NCI-H446 treated with DMSO at 0.1 percent for 48 hours (cell line): Measurements from ENCODE around the gene PNMA6A.
"Not testable (repeated sequence)": the region's sequence is repeated elsewhere in the genome, so short reads cannot be mapped to it uniquely, and the experiment has no call there.

Experiments used
- DNase-seq: peaks from one replicate; lab custom pipeline; 2025; lab: John Stamatoyannopoulos, UW

PNMA6A gene

DNA sequence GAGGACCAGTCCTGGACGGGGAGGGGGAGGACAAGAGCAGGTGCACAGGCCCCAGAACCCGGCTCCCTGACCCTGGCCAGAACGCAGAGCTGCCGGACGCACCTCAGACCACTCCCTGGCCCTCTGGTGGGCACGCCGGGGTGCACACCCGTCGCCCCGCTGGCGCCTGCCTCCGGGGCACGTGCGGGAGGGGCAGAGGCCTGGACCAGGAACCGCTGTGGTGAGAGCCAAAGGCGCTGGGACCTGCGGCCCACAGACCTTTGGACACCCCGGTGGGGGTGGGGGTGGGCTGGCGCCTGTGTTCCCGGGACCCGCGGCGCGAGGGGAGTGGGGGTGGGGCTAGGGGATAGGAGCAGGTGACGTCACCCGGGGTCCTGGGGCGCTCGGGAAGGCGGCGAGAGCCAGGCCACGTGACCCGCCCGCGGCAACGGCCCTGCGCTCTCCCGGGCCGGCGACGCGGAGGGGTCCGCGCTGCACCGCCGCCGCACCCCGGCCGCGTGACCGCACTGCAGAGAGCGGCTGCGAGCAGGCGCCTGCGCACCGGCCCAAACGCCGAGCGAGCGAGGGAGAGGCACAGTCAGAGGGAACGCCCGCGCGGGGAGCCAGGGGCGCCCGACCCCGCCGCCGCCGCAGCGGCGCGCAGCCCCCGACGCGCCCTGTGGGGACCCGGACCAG is at the start of gene PNMA6A:
Gene PNMA6A (plus strand): TSS at position 546 of the 675 bp plus-strand sequence. CDS start 609 bp downstream, outside the sequence.
- not testable (repeated sequence) for DNase-seq

DNA sequence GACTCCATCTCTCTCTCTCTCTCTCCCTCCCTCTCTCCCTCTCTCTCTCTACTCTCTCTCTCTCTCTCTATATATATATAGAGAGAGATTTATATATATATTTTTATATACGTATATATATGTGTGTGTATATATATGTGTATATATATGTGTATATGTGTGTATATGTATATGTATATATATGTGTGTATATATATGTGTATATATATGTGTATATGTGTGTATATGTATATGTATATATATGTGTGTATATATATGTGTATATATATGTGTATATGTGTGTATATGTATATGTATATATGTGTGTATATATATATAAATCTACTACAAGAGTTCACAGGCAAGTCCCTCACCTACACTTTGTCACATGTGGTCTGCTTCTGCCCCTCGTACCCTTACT is 45.8 kb upstream of the PNMA6A start:
- not testable (repeated sequence) for DNase-seq

GRCh38 chrX:153028487-153028886 is 43.8 kb upstream of the PNMA6A start:
- not testable (repeated sequence) for DNase-seq

DNA sequence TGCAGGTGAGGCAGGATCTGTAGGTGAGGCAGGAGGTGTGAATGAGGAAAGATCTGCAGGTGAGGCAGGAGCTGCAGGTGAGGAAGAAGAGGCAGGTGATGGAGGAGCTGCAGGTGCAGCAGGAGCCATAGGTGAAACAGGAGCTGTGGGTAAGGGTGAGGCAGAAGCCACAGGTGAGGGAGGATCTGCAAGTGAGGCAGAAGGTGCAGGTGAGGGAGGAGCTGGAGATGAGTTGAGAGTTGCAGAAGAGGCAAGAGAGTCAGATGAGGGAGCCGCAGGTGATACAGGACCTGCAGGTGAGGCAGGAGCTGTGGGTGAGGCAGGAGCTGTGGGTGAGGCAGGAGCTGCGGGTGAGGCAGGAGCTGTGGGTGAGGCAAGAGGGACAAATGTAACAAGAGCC is 43.1 kb upstream of the PNMA6A start:
- DNase-seq = no peak

DNA sequence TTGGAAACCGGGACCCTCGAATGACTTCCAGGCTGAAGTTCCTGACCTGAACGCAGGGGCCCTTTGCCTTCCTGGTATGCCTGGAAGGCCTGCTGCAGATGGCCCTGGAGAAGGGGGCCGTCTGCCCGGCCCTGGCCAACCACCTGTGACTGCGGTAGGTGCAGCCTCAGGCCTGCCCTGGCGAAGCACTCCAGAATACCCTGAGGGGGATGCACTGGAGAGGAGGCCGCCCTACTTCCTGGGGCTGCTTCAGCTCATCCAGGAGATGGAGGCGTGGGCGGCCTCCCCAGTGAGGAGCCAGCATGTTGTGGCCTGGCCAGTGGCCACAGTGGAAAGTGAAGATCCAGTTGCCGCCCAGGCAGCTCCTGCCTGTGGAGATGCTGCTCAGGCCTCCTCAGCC is 42.4 kb upstream of the PNMA6A start:
- DNase-seq = no peak

DNA sequence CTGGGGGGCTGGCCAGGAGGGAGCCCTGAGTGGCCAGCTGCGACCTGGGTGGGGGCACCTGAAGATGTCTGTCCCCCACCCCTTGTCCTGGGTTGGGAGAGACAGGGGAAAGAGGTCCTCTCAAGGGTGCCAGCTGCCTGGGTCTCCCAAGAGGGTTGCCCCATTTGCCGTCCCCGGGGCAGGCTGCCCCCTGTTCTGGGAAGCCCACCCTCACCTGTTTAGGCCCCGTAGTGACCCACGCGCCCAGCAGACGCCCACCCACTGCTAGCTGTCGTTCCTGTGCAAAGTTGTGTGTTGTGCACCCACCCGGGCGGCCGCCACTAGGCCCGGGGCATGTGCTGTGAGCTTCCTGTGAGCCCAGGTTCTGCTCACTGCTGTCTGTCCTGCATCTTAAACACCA is 41.5 kb upstream of the PNMA6A start:
- DNase-seq = no peak

GRCh38 chrX:153032397-153033118 is 39.7 kb upstream of the PNMA6A start:
- DNase-seq = no peak

DNA sequence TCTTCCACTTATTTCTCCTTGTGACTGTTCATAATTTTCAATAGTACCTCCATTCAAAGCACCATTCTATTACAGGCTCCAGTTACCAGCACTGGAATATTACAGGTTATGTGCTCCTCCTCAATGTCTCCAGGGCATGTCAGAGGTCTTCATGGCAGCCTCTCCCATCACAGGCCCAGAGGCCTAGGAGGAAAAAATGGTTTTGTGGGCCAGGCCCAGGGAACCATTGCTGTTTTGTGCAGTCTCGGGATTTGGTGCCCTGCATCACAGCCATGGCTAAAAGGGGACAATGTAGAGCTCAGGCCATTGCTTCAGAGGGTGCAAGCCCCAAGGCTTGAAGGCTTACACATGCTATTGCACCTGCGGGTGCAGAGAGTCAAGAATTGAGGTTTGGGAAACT is 23.2 kb upstream of the PNMA6A start:
- DNase-seq = no peak

DNA sequence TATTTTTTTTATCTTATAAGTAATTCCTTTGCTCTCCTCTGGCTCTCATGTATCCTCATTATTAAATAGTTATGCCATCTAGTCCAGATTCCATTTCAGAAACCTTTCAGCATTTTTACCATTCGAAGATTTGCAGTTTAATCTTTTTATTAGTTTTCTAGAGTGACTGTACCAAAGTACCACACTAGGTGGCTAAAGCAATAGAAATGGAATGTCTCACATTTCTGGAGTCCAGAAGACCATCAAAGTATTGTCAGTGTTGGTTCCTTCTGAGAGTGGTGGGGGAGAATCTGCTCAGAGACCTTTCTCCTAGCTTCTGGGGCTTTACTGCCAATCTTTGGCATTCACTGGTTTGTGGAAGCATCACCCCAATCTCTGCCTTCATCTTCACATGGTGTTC is 19.7 kb upstream of the PNMA6A start:
- DNase-seq = no peak

DNA sequence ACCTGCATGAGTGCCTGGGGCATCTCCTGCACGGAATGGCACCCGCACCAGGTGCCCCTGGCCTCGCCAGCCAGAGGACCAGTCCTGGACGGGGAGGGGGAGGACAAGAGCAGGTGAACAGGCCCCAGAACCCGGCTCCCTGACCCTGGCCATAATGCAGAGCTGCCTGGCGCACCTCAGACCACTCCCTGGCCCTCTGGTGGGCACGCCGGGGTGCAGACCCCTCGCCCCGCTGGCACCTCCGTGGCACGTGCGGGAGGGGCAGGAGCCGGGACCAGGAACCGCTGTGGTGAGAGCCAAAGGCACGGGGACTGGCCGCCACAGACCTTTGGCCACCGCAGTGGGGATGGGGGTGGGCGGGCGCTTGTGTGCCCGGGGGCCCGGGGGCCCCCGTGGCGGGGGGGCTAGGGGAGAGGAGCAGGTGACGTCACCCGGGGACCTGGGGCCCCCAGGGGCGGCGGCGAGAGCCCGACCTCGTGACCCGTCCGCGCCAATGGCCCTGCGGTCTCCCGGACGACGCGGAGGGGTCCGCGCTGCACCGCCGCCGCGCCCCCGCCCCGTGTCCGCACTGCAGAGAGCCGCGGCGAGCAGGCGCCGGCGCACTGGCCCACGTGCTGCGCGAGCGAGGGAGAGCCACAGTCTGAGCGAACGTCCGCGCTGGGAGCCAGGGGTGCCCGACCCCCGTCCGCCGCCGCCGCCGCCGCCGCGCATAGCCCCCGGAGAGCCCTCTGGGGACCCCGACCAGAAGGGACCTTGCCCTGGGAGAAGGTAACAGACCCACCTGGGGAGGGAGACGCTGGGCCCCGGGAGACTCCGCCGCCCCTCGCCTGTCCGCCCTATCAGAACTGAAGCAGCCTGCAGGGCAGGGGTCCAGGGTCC is 16.1 kb upstream of the PNMA6A start, which contains the start of gene PNMA3:
Gene PNMA3 (plus strand): TSS at position 600 of the 879 bp plus-strand sequence. CDS start 586 bp downstream, outside the sequence.
- DNase-seq = no peak

- no peak for DNase-seq
Observed at GRCh38 chrX:153057281-153057680, 15.0 kb upstream of the PNMA6A start.

DNA sequence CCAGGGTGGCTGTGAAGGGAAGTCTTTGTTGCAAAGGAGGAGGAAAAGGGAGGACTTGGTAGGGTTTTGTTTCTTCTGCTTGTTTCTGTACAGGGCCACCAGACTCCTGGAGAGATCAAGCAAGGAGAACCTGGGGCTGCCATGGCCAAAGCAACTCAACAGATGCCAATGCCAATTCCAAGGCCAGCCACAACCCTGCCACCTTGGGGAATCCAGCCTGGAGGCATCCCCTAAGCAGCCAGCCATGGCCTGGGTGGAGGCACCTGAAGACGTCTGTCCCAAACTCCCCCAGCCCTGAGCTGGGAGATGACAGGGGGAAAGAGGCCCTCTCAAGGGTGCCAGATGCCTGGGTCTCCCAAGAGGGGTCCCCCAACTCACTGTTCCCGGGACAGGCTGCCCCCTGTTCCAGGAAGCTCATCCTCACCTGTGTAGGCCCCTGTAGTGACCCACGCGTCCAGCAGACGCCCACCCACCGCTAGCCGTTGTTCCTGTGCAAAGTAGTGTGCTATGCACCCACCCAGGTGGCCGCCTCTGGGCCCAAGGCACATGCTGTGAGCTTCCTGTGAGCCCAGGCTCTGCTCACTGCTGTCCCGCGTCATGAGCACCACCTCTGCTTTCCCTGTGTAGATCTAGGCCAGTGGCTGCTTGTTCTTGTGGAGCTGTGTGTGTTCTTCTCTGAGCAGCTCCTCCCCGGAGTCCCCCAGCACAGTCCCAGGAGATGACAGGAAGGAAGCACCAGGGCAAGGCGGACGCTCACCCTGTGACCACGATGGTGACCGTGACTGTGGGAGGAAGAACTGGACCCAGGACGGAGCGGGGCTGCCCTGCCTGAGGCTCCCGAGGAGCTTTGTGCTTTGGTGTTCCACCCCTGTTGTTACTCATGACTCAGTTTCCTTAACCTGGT is 12.8 kb upstream of the PNMA6A start:
- DNase-seq = no peak

- DNase-seq = no peak
Observed at GRCh38 chrX:153060095-153060445, 12.2 kb upstream of the PNMA6A start.

DNA sequence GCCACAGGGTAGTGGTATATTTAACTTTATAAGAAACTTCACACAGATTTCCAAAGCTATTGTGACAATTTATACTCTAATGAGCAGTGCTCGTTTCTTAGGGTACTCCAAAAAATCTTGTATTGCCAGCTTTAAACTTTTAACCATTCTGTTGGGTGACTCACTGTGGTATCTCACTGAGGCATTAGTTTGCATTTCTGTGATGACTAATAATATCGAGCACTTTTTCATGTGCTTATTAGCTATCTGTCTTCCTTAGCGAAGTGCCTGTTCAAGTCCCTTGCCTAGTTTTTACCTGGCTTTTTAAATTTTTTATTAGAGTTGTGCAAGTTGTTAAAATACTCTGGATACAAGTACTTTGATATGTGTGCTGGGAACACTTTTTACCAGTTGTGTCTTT is 10.5 kb upstream of the PNMA6A start:
- no peak for DNase-seq

GRCh38 chrX:153063315-153063714 is 8.9 kb upstream of the PNMA6A start:
- no peak for DNase-seq

GRCh38 chrX:153064061-153064460 is 8.2 kb upstream of the PNMA6A start:
- no peak for DNase-seq

DNA sequence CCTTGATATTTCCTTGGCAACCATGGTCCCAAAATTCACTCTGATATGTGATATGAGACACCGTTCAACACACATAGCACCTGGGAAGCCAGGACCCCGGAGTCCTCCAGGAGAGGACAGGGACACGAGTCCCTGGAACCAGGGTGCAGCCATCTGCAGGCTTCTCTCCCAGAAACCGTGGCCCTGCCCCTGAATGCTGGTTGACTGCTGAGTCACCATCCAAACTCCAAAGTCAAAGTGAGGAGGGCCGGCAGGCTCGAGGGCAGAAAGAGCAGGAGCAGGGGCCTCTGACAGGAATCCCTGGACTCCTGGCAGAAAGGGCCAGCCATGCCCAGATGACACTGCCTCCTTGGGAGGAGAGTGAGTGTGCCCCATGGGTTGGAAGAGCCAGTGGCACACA is 6.9 kb upstream of the PNMA6A start:
- no peak for DNase-seq

DNA sequence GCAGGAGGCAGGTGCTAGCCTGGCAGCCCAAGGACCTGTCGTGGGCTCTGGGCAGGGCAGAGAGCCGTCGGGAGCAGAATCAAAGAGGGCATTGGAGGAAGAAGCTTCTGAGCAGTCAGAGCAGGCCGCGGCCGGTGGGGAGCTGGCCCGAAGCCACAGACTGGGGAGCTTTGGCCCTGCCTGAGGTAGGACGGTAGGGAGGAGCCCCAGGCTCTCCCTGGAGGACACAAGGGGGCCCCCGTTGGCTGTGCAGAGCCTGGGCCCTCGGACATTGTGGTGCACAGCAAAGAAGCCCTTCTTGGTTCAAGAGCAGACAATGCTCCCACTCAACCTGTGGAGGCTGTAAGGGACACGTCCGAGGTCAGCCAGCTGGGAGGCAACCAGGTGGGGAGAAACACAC is 5.9 kb upstream of the PNMA6A start:
- DNase-seq = not testable (repeated sequence)

DNA sequence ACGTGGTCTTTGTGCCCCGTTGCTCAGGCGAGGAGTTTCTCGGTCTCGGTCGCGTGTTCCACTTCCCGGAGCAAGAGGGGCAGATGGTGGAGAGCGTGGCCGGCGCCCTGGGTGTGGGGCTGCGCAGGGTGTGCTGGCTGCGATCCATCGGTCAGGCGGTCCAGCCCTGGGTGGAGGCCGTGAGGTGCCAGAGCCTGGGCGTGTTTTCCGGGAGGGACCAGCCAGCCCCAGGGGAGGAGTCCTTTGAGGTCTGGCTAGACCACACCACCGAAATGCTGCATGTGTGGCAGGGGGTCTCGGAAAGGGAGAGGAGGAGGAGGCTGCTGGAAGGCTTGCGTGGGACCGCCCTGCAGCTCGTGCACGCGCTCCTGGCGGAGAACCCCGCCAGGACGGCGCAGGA is 1.1 kb downstream of the PNMA6A start:
- DNase-seq = not testable (repeated sequence)

DNA sequence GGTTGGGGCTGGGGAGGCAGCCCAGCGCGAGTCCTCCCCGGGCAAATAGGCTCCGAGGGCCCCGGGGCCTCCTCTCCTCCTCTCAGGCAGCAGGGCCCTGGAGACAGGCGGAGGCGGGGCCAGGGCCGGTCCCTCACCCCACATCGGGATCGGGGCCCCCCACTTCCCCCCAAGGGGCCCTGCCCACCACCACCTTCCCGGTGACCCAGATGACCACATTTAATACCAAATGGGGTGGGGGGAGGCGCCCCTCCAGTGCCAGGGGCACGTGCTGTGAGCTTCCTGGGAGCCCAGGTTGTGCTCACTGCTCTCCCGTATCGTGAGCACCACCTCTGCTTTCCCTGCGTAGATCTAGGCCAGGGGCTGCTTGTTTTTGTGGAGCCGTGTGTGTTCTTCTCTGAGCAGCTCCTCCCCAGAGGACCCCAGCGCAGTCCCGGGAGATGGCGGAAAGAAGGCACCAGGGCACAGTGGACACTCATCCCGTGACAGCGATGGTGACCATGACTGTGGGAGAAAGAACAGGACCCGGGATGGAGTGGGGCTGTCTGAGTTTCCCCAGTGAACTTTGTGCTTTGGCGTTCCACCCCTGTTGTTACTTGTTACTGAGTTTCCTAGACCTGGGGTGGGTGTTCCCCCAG is 2.1 kb downstream of the PNMA6A start:
- DNase-seq = no peak

DNA sequence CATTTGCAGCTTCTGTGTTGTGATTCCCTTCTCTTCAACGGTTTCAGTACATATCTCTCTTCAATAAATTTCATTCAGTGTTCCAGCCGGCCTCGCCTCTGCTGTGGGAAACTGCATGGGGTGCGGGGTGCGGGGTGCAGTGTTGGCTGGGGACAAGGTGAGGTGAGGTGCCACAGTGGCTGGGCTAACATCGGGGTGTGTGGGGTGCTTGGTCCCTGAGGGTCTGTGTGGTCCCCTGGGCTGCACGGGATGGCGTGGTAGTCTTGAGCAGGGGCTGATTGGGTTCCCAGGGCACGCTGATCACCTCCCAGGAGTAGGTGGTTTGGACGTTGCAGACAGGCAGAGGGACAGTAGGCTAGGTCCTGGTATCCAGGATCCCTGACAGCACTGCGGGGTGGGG is 2.7 kb downstream of the PNMA6A start:
- no peak for DNase-seq
